GM12873 (cell line): ENCODE measurements around the gene MAP3K3.

Experiments
- TF ChIP-seq, protein P1 (sequence below): IDR thresholded peaks from 2 replicates; pipeline ENCODE4 v1.5.1; 2012; ENCODE audit warnings: low read depth, mild to moderate bottlenecking, moderate library complexity, low read length, control low read depth; ENCODE audit not compliant: insufficient read depth; ENCODE audit errors: missing control alignments

The MAP3K3 gene

DNA sequence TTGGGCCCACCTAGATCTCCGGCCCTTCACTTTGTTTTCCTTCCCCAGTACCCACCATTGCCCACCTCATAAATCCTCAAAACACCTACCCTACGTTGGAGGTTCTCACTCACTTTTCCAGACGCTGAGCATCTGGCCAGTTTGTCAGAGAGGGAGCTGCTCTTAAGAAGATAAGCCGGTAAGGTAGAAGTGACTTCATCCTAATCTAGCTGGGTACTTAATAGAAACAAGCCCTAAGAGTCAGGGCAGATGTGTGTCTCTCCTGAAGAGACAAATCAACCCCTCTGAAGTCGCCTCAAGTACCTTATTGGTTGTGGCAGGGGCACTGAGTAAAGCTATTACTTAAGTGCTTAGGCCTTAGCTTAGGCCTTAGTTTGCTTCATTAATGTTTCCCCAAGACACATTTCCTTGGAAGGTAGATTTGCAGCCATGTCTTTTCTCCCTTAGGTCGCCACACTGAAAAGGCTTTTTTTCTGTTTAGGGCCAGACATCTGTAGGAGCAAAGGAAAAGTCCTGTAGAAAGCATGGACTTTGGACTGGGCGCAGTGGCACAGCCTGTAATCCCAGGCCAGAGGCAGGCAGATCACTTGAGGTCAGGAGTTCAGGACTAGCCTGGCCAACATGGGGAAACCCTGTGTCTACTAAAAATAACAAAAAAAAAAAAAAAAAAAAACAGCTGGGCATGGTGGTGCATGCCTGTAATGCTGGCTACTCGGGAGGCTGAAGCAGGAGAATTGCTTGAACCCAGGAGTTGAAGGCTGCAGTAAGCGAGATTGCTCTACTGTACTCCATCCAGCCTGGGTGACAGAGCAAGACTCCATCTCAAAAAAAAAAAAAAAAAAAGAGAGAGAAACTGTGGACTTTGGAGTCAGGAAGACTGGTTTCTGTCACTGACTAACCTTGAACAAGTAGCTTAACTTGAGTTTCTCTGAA lies 20.5 kb upstream of the MAP3K3 start:
- TF ChIP-seq, protein P1, sequence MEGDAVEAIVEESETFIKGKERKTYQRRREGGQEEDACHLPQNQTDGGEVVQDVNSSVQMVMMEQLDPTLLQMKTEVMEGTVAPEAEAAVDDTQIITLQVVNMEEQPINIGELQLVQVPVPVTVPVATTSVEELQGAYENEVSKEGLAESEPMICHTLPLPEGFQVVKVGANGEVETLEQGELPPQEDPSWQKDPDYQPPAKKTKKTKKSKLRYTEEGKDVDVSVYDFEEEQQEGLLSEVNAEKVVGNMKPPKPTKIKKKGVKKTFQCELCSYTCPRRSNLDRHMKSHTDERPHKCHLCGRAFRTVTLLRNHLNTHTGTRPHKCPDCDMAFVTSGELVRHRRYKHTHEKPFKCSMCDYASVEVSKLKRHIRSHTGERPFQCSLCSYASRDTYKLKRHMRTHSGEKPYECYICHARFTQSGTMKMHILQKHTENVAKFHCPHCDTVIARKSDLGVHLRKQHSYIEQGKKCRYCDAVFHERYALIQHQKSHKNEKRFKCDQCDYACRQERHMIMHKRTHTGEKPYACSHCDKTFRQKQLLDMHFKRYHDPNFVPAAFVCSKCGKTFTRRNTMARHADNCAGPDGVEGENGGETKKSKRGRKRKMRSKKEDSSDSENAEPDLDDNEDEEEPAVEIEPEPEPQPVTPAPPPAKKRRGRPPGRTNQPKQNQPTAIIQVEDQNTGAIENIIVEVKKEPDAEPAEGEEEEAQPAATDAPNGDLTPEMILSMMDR: no peak

DNA sequence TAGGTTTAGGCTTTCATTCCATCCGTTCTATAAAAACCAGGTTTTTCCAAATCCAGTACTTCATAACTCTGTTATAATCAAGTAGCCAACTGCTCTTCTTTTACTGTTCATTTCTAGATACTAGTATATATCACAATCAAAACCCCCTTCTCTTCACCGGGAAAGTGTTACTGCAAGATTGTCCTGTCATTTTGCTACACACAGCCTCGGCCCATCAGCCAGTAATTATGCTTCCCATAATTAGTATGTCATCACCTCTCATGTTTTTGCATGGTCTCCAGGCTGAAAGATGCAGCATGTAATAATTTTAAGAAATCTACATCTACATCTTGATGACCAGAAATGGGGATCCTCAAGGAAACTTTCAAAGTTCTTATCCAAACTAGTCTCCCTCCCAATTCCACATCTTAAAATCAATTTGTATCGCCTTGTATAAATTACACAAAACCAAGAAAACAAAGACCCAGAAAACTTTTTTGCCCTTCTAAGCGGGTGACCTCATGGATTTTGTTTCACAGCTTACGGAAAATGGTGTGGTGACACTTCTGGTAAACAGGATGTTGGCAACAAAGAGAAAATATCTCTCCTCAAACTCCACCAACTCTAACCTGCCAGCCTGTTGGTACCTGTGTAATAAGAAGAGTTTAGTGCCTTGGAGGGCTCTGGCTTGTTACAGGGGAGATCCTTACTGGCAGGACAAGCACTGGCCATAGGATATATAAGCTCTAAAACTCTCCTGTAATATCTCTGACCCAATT lies 12.2 kb upstream of the MAP3K3 start:
- TF ChIP-seq, protein P1: no peak

DNA sequence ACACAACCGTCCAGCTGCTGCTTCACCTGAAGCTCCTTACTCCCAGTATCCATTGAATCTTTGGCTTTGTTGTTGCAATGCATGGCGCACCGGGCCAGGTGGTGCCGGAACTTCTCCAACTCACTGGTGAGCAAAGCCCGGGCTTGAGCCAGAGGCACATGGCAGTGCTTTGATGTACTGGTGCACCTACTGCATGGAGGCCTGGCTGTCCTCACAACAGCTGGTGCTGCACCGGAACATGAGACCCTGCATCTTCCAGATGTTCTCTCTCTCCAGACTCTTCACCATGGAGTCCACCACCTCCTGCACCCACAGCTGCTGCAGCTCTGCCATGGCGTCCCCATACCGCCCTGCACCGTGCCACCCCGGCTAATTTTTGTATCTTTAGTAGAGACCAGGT lies 11.4 kb upstream of the MAP3K3 start:
- TF ChIP-seq, protein P1: no peak

DNA sequence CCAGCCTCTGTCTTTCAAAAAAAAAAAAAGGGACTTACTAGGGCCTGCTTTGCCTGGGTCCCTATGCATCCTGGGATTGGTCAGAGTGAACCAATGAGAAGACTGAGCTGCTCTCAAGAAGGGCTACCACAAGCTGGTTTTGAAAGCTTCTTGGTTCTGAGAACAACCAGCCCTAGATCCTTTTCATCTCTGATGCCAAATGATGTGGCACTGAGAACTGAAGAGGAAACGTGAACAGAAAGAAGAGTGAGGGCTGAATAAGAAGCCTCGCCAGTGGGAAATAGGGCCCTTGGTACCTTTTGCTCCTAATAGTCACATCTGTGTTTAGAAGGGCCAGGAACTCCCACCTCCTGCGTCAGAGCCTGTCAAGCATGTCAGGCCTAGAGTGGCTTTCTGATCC lies 10.9 kb upstream of the MAP3K3 start:
- TF ChIP-seq, protein P1: no peak

DNA sequence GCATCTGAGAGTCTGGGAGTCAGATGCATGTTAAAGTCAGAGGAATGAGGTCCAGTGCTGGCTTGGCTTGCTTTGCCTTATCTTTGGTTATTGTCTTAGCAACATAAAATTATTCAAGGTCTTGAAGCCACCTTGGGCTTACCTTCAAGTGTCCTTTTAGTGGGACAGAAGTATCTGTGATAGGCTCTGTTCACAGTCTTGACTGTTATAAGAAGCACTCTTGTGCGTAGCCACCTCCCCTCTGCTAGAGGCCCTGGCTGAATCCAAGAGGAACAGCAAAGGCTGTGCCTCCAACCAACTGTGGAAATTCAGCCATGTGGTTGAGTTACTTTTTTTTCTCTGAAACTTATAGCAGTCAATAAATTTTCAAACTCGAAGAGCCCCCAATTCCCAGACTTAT lies 8.6 kb upstream of the MAP3K3 start:
- TF ChIP-seq, protein P1: no peak

DNA sequence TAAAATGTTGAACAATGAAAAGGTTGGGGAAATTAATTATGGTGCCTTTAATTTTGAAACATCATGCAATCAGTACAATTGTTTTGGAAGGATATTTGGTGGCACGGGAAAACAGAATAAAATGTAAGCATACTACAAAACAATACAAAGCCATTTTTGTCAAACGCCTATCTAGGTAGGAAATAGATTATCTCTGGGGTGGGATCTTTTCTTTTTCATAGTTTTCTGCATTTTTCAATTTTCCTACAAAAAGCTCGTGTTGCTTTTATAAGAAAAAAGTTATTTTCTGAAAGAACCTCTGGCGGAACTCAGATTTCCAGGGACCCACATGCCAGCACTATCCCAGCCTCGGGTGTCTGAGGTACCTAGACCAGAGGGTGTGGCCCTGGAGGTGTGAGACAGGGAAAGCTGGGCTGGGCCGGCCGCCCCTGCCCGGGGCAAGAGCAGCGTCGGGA lies 961 bp upstream of the MAP3K3 start:
- TF ChIP-seq, protein P1: no peak
